ENCODE measurements around the gene MS4A4A.
A peak's percentile ranks its signal among the peaks of the same experiment; 100 is the strongest.

MS4A4A gene

DNA sequence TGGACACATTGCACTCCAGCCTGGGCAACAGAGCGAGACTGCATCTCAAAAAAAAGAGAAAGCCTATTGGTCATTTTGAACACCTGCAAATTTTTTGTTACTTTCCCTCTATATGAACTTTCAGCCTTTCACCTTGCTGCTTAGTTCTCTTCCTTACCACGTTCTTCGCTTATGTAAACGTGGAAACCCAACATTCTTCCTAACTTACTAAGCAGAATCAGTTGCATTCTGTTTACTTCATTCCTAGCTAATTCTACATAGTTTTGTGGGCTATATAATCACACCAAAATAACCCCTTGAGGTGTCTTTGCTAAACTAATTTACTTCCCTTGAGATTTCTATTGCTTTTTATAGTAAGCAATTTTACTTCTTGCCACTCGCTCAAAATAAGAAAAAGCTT lies 23.2 kb downstream of the MS4A4A start:
- H3K4me3 ChIP-seq (ENCODE audit: low read length), result no peak overlapping the region
- no peak for DNase-seq (ENCODE audit: low read depth)
- TF ChIP-seq, protein P1, sequence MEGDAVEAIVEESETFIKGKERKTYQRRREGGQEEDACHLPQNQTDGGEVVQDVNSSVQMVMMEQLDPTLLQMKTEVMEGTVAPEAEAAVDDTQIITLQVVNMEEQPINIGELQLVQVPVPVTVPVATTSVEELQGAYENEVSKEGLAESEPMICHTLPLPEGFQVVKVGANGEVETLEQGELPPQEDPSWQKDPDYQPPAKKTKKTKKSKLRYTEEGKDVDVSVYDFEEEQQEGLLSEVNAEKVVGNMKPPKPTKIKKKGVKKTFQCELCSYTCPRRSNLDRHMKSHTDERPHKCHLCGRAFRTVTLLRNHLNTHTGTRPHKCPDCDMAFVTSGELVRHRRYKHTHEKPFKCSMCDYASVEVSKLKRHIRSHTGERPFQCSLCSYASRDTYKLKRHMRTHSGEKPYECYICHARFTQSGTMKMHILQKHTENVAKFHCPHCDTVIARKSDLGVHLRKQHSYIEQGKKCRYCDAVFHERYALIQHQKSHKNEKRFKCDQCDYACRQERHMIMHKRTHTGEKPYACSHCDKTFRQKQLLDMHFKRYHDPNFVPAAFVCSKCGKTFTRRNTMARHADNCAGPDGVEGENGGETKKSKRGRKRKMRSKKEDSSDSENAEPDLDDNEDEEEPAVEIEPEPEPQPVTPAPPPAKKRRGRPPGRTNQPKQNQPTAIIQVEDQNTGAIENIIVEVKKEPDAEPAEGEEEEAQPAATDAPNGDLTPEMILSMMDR (conservative IDR thresholded peaks at IDR 0.05; ENCODE audit: low read depth, low read length), result no peak

GRCh38 chr11:60305906-60306619 lies 25.6 kb downstream of the MS4A4A start:
- no peak for DNase-seq (ENCODE audit: low read depth)
- no peak overlapping the region for H3K4me3 ChIP-seq (ENCODE audit: low read length)
- TF ChIP-seq, protein P1 (conservative IDR thresholded peaks at IDR 0.05; ENCODE audit: low read depth, low read length), result no peak

DNA sequence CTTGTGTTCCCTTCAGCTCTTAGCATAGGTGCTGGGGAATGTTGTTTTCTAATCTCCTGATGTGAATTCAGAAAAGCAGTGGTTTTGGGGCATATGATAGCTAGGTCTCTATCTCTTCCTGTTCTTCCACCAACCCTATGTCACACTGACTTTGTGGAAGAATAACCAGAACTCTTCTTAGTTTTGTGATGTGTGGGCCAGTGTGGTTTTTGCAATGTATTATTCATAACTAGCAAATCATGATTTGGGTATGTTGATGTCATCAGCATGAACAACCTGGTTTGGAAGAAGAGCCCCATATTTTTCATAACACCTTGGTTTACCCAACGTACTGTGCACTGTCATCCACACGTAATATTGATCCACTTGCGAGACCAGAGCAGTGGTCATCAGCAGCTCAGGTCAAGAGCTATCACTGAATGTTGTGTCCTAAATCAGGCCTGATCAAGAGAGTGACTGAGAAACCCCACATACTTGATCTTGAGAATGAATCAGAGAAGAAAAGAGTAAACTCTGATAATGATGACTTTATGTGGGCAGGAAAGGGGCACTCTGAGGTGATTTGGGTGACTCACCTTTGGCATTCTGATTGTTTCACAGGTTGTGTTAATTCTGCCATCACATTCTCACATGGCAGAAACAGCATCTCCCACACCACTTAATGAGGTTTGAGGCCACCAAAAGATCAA lies 27.2 kb downstream of the MS4A4A start:
- TF ChIP-seq, protein P1 (conservative IDR thresholded peaks at IDR 0.05; ENCODE audit: low read depth, low read length), result no peak
- DNase-seq (ENCODE audit: low read depth), result no peak

GRCh38 chr11:60310407-60310998 lies 30.0 kb downstream of the MS4A4A start:
- no peak for DNase-seq (ENCODE audit: low read depth)
- no peak overlapping the region for H3K4me3 ChIP-seq (ENCODE audit: low read length)
- TF ChIP-seq, protein P1 (conservative IDR thresholded peaks at IDR 0.05; ENCODE audit: low read depth, low read length), result no peak

More for the DNA sequence above, 27.2 kb downstream of the MS4A4A start:
- no peak overlapping the region for H3K4me3 ChIP-seq (ENCODE audit: low read length)

DNA sequence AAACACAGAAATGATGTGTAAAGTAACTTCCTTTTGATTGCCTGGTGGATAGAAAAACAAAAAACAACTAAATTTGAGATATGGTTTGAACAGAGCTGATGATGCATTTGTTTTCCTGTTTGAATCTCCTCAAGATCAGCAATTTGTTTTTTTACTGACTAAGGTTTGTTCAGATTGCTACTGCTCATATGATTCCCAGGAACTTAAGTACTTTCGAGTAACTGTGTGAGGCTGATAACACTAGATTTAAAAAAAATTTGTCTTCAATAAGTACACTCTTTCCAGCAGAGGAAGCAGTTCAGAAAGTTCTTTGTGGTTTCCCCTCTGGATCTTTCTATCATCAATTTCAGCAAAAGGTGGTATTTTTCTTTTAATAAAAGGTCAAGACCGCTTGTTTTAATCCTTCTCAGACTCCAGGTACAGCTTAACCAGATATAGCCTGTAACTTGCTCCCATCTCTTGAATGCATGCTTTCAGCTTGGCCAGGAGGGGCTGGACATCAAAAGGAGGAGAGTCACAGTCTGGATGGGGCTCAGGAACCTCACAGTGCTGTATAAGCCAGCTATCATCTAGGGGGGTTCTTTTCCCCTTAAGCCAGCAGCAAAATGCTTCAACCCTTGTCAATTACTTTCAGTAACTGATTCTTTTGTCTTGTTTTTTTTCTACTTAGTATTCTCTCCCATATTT lies 34.3 kb downstream of the MS4A4A start:
- TF ChIP-seq, protein P1 (conservative IDR thresholded peaks at IDR 0.05; ENCODE audit: low read depth, low read length), result no peak
- no peak overlapping the region for H3K4me3 ChIP-seq (ENCODE audit: low read length)
- DNase-seq (ENCODE audit: low read depth), result no peak

- DNase-seq (ENCODE audit: low read depth), result peak; percentile 98
- no peak overlapping the region for H3K4me3 ChIP-seq (ENCODE audit: low read length)
- TF ChIP-seq, protein P1 (conservative IDR thresholded peaks at IDR 0.05; ENCODE audit: low read depth, low read length), result no peak
Observed at GRCh38 chr11:60315871-60316270, 35.4 kb downstream of the MS4A4A start.
